Gastrocnemius medialis (tissue), 4 donors: ENCODE results near the gene CLHC1. TPM values are rescaled to one million over a fixed set of nuclear protein-coding genes. Genes with fewer than 3 reads are reported as not detected.

Source experiments
- ATAC-seq, 2 donors: fragments of 150-250 bp; one replicate each; pipeline ENCODE4 v1.9.1; 2016
- DNase-seq, 2 donors: peaks; one replicate each; pipeline ENCODE4 v3.0.0-alpha.2; 2019
- H3K27ac ChIP-seq, 4 donors: fragments of 200-600 bp; sonication (generic); 1 replicate in 1 of 4; 2 replicates in 3 of 4; pipeline ENCODE4 v1.5.1; 2016 to 2018; ENCODE audit warnings: mild to moderate bottlenecking in 2 of 4, moderate library complexity in 1 of 4
- H3K27me3 ChIP-seq, 3 donors: fragments of 200-600 bp; sonication (generic) in 2 of 3; 1 replicate in 1 of 3; 2 replicates in 2 of 3; pipeline versions ENCODE4 v1.5.1 to v1.6.0; 2016 to 2019; ENCODE audit warnings: mild to moderate bottlenecking in 1 of 3, moderate library complexity in 1 of 3
- H3K36me3 ChIP-seq, 2 donors: fragments of 200-600 bp; sonication (generic) in 1 of 2; one replicate each; pipeline ENCODE4 v1.5.1; 2017 to 2018
- H3K4me1 ChIP-seq, 2 donors: fragments of 200-600 bp; sonication (generic) in 1 of 2; one replicate each; pipeline ENCODE4 v1.5.1; 2016 to 2017; ENCODE audit warnings: mild to moderate bottlenecking in 2 of 2
- H3K4me3 ChIP-seq, 4 donors: fragments of 200-600 bp; sonication (generic) in 3 of 4; 1 replicate in 1 of 4; 2 replicates in 3 of 4; pipeline ENCODE4 v1.5.1; 2016 to 2019; ENCODE audit warnings: mild to moderate bottlenecking in 2 of 4
- H3K9me3 ChIP-seq, 3 donors: fragments of 200-600 bp; sonication (generic) in 2 of 3; 1 replicate in 1 of 3; 2 replicates in 2 of 3; pipeline ENCODE4 v1.5.1; 2016 to 2019
- CTCF ChIP-seq, 5 experiments: fragments of 450-650 bp in 3 of 5; fragments of 200-600 bp in 2 of 5; sonication (generic) in 2 of 5; IDR thresholded peaks in 4 of 5; conservative IDR thresholded peaks in 1 of 5; 1 replicate in 4 of 5; 2 replicates in 1 of 5; pipeline ENCODE4 v1.5.1; 2016 to 2019; ENCODE audit warnings: antibody characterized with exemption in 5 of 5, mild to moderate bottlenecking in 3 of 5, moderate library complexity in 3 of 5
- POLR2A ChIP-seq, 2 donors: fragments of 450-650 bp; IDR thresholded peaks; one replicate each; pipeline ENCODE4 v1.6.1; 2017; ENCODE audit warnings: antibody characterized with exemption in 2 of 2, mild to moderate bottlenecking in 2 of 2, moderate library complexity in 2 of 2
- in situ Hi-C, 4 donors: fragments of 200-750 bp; cut with MboI; loops; one replicate each; pipeline versions ENCODE4 v1.15.0 to v1.8.0; 2017; ENCODE audit warnings: low sequenced_read_pairs in 4 of 4
- intact Hi-C: fragments of 100-400 bp; cut with DNase I; formaldehyde crosslinking; loops from one replicate; pipeline ENCODE4 v1.15.1; 2023; ENCODE audit warnings: low total_unique reads
- total RNA-seq, 4 donors: library from RNA; depleted of rRNA; stranded (reverse); fragments of >200 nt; gene quantifications; one replicate each; pipeline versions ENCODE4 v1.1.0 to v1.2.3, GENCODE V29; 2016

Gene CLHC1
- total RNA-seq, 4 donors from 2014 or later, result 0.46 to 4.9 (median 0.85) TPM; not detected in 1

GRCh38 chr2:55180374-55180773, 51.7 kb downstream of the CLHC1 start:
- H3K27me3 ChIP-seq, result no peaks in the 10 kb centered on the region
- ATAC-seq, result no peak
- no peak overlapping the region for H3K27ac ChIP-seq
- H3K36me3 ChIP-seq, result no peaks in the 10 kb centered on the region
- in situ Hi-C loops, result loop anchor here in 2 of 4 donors (25.0 kb wide), 2 partner anchors 268 to 318 kb away; no protein-coding TSS in a partner anchor
- intact Hi-C loops, result no loop called here
- no peak overlapping the region for H3K4me3 ChIP-seq
- no peak for DNase-seq
- H3K4me1 ChIP-seq, result peaks cover 0 to 5% of the 10 kb centered on the region in 2 donors
- H3K9me3 ChIP-seq, result no peaks in the 10 kb centered on the region
- TF ChIP-seq CTCF (IDR thresholded peaks at IDR 0.05 in 4 of 5, conservative IDR thresholded peaks at IDR 0.05 in 1 of 5), result no peak
- no peak for TF ChIP-seq POLR2A (IDR thresholded peaks at IDR 0.05)

GRCh38 chr2:55176094-55176415, 56.0 kb downstream of the CLHC1 start:
- H3K4me3 ChIP-seq, result no peak overlapping the region
- in situ Hi-C loops, result loop anchor here in 3 of 4 donors (10.0 to 25.0 kb wide), 3 partner anchors 264 to 314 kb away; no protein-coding TSS in a partner anchor
- H3K36me3 ChIP-seq, result no peaks in the 10 kb centered on the region
- DNase-seq, result no peak
- no peaks in the 10 kb centered on the region for H3K27me3 ChIP-seq
- H3K27ac ChIP-seq, result no peak overlapping the region
- ATAC-seq, result no peak
- peaks cover 0 to 6% of the 10 kb centered on the region in 2 donors for H3K4me1 ChIP-seq
- H3K9me3 ChIP-seq, result no peaks in the 10 kb centered on the region
- TF ChIP-seq POLR2A (IDR thresholded peaks at IDR 0.05) (no peak), CTCF (IDR thresholded peaks at IDR 0.05 in 4 of 5, conservative IDR thresholded peaks at IDR 0.05 in 1 of 5) (no peak)
- intact Hi-C loops, result no loop called here

DNA sequence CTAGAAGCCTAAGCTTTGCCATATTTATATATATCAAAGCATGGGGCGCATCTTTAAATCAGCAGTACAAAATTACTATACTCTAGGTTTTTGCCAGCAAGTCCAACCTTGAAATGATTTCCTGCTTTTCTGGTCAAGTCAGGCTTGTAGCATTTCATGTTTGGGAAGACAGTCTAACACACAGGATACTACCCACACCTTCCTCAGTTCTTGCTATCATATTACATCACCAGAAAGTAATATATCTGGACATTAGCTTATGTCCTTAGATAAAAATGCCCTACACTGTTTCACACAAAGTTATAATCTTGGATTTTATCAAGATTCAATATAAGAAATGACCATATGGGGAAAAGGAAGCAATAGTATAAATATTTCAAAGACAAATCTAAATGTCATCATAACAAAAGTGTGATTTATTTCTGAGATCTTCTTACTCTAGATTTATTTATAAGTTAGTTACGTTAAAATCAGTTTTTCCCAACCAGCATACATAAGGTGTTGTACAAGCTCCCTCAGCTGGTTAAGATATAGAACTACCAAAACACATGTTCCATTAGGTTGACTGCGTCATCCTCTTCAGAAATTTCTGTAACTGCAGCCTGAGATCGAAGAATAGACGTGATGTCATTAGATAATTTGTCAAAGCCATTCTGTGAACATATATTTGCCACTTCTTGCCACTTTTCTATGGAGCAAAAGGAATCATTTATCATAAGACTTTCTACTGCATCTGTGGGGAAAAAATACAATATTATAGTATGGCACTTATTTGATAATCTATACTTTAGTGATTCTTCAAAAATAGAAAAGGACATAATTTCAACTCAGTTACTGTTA, 56.6 kb downstream of the CLHC1 start:
- DNase-seq (no peak), ATAC-seq (peak; percentile 89 to 90)
- Histone ChIP-seq H3K36me3 (no peaks in the 10 kb centered on the region), H3K9me3 (no peaks in the 10 kb centered on the region), H3K27ac (no peak overlapping the region), H3K4me1 (peaks cover 0 to 6% of the 10 kb centered on the region in 2 donors), H3K27me3 (no peaks in the 10 kb centered on the region), H3K4me3 (no peak overlapping the region)
- no peak for TF ChIP-seq POLR2A (IDR thresholded peaks at IDR 0.05)
- peak; percentile 16 to 61 (median 58) for TF ChIP-seq CTCF (IDR thresholded peaks at IDR 0.05 in 4 of 5, conservative IDR thresholded peaks at IDR 0.05 in 1 of 5)
- intact Hi-C loops, result loop anchor here (1.0 to 2.0 kb wide), 2 partner anchors 160 to 277 kb away; no protein-coding TSS in a partner anchor
- in situ Hi-C loops, result loop anchor here in 3 of 4 donors (10.0 to 25.0 kb wide), 3 partner anchors 263 to 313 kb away; no protein-coding TSS in a partner anchor

DNA sequence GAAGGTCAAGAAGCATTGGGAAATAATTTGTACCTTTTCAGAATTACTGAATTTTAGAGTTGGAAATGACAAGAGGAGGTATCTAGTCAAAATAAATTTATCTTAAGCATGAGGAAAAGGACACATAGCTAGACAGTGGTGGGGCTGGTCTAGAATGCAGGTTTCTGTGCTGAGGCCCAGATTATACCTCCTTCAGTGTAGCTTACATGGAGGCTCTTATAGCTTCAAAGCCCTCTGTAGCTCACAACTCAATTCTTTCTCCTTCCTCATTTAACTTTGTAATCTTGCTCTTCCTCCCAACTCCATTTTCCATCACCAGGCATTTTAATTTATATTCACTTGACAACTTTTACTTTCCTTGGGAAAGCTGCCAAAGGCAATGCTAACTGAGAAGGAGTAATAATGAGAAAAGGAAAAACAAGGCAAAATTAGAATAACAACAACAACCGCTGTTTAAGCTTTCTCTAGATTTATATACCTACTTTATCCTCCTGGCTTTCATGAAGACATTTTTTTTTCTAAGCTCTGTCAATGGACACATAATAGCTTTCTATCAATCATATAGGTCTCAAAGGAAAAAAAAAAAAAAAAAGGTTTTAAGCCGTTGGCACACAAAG, 58.5 kb downstream of the CLHC1 start:
- Histone ChIP-seq H3K9me3 (no peaks in the 10 kb centered on the region), H3K36me3 (no peaks in the 10 kb centered on the region), H3K4me3 (no peak overlapping the region), H3K27me3 (no peaks in the 10 kb centered on the region), H3K4me1 (peaks cover 0 to 8% of the 10 kb centered on the region in 2 donors), H3K27ac (no peak overlapping the region)
- DNase-seq (no peak), ATAC-seq (no peak)
- TF ChIP-seq CTCF (IDR thresholded peaks at IDR 0.05 in 4 of 5, conservative IDR thresholded peaks at IDR 0.05 in 1 of 5) (no peak), POLR2A (IDR thresholded peaks at IDR 0.05) (no peak)
- in situ Hi-C loops (loop anchor here in 3 of 4 donors (5.0 to 25.0 kb wide), 3 partner anchors 156 to 286 kb away; no protein-coding TSS in a partner anchor), intact Hi-C loops (loop anchor here (2.0 kb wide), 1 partner anchor 275 kb away; no protein-coding TSS in a partner anchor)
